ENCODE data around the gene ACKR1.

ACKR1 gene

DNA sequence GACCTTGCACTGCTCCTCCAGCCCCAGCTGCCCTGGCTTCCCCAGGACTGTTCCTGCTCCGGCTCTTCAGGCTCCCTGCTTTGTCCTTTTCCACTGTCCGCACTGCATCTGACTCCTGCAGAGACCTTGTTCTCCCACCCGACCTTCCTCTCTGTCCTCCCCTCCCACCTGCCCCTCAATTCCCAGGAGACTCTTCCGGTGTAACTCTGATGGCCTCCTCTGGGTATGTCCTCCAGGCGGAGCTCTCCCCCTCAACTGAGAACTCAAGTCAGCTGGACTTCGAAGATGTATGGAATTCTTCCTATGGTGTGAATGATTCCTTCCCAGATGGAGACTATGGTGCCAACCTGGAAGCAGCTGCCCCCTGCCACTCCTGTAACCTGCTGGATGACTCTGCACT is 550 bp downstream of the ACKR1 start:
- peaks cover 16% of the 10 kb centered on the region for H3K4me1 ChIP-seq (ENCODE audit: control insufficient read depth, insufficient read depth, low read length)
- H3K36me3 ChIP-seq (ENCODE audit: control insufficient read depth, insufficient read depth, low read length) = no peaks in the 10 kb centered on the region
- no peak overlapping the region for H3K4me3 ChIP-seq (ENCODE audit: insufficient read depth, low read depth, low read length)
- no peak overlapping the region for H3K27ac ChIP-seq (ENCODE audit: insufficient read depth, low read depth, low read length, poor library complexity, severe bottlenecking)
- WGBS, 2 experiments = 56% methylated on average over 6 of the region's 6 CpGs
- H3K27me3 ChIP-seq (ENCODE audit: control insufficient read depth, insufficient read depth, low read length, poor library complexity, severe bottlenecking) = no peaks in the 10 kb centered on the region
- H3K9me3 ChIP-seq (ENCODE audit: control insufficient read depth, low read length) = no peaks in the 10 kb centered on the region

DNA sequence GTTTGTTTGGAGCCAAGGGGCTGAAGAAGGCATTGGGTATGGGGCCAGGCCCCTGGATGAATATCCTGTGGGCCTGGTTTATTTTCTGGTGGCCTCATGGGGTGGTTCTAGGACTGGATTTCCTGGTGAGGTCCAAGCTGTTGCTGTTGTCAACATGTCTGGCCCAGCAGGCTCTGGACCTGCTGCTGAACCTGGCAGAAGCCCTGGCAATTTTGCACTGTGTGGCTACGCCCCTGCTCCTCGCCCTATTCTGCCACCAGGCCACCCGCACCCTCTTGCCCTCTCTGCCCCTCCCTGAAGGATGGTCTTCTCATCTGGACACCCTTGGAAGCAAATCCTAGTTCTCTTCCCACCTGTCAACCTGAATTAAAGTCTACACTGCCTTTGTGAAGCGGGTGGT is 1.4 kb downstream of the ACKR1 start:
- 92 to 94% methylated on average over 4 of the region's 4 CpGs for WGBS, 2 experiments
- Histone ChIP-seq H3K4me1 (ENCODE audit: control insufficient read depth, insufficient read depth, low read length) (peaks cover 16% of the 10 kb centered on the region), H3K9me3 (ENCODE audit: control insufficient read depth, low read length) (no peaks in the 10 kb centered on the region), H3K36me3 (ENCODE audit: control insufficient read depth, insufficient read depth, low read length) (no peaks in the 10 kb centered on the region), H3K27me3 (ENCODE audit: control insufficient read depth, insufficient read depth, low read length, poor library complexity, severe bottlenecking) (no peaks in the 10 kb centered on the region), H3K27ac (ENCODE audit: insufficient read depth, low read depth, low read length, poor library complexity, severe bottlenecking) (no peak overlapping the region), H3K4me3 (ENCODE audit: insufficient read depth, low read depth, low read length) (no peak overlapping the region)

DNA sequence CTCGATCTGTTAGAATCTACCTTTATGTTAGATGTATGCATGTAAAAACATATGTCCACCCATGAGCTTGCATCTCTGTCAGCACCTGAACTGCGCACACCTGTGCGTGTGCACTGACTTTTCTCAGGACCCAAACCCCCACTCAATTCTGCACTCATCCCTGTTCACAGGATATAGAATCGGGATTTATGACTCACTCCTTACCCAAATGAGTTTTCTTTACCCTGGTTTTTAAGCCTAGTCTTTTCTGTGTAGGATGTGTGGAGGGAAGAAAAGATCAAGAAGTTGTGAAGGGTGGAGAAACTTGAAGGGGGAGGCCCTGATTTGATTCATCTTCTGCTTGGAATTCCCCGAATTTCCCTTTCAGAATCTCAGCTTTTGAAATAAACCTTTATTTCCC is 2.4 kb downstream of the ACKR1 start:
- 90 to 94% methylated on average over 4 to 5 of the region's 5 CpGs for WGBS, 2 experiments
- no peak overlapping the region for H3K4me3 ChIP-seq (ENCODE audit: insufficient read depth, low read depth, low read length)
- H3K4me1 ChIP-seq (ENCODE audit: control insufficient read depth, insufficient read depth, low read length) = peaks cover 8% of the 10 kb centered on the region
- H3K9me3 ChIP-seq (ENCODE audit: control insufficient read depth, low read length) = no peaks in the 10 kb centered on the region
- H3K27me3 ChIP-seq (ENCODE audit: control insufficient read depth, insufficient read depth, low read length, poor library complexity, severe bottlenecking) = no peaks in the 10 kb centered on the region
- H3K27ac ChIP-seq (ENCODE audit: insufficient read depth, low read depth, low read length, poor library complexity, severe bottlenecking) = no peak overlapping the region
- H3K36me3 ChIP-seq (ENCODE audit: control insufficient read depth, insufficient read depth, low read length) = no peaks in the 10 kb centered on the region

DNA sequence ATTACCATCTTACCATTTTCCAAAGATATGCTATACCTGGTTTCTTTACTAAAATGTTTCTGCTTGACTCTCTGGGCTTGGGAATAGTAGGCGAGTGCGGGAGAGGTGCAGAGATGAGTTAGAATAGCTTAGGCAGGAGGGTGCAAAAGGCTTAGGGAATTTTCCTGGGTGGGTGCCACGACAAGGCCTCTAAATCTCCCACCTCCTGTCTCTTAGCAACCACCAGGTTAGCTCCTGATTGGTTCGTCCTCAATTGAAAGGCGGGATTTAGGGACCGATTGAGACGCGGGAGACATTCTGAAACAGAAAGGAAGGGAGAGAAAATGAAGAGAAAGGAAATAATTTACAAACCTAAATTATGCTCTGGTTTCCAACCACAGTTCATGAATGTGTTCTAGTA is 3.1 kb downstream of the ACKR1 start:
- Histone ChIP-seq H3K27me3 (ENCODE audit: control insufficient read depth, insufficient read depth, low read length, poor library complexity, severe bottlenecking) (no peaks in the 10 kb centered on the region), H3K4me1 (ENCODE audit: control insufficient read depth, insufficient read depth, low read length) (peaks cover 8% of the 10 kb centered on the region), H3K36me3 (ENCODE audit: control insufficient read depth, insufficient read depth, low read length) (no peaks in the 10 kb centered on the region), H3K27ac (ENCODE audit: insufficient read depth, low read depth, low read length, poor library complexity, severe bottlenecking) (no peak overlapping the region), H3K9me3 (ENCODE audit: control insufficient read depth, low read length) (no peaks in the 10 kb centered on the region), H3K4me3 (ENCODE audit: insufficient read depth, low read depth, low read length) (no peak overlapping the region)
- WGBS, 2 experiments = 37 to 50% methylated on average over 3 to 8 of the region's 8 CpGs

DNA sequence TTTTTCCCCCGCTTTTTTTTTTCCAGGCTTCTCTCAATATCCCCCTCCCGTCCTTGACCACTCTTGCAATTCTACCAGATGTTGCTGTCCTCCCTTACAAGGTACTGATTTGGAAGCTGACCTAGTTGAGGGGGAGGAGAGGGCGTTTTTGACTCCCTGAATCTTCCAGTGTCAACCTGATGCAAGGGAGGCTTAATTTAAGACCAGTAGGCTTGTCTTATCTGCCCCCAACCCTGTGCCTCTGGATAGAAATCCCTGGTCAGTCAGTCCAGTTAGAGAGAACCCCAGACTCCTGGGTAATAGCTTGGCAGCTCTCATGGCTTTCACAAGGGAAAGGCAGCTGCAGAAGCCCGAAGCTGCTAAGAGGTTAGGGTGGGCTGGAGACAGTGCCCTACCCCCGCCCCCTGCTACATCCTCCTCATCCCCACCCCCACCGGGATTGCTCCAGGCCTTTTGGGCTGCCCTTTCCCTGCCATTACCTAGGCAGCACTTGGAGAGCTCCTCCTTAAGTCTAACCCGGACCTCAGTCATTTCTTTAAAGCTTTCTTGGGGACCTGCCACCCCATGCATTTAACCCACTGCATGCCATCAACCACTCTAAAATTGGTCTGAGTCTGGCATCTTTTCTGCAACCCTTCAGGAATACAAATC is 3.6 kb downstream of the ACKR1 start:
- no peak overlapping the region for H3K4me3 ChIP-seq (ENCODE audit: insufficient read depth, low read depth, low read length)
- H3K4me1 ChIP-seq (ENCODE audit: control insufficient read depth, insufficient read depth, low read length) = peaks cover 8% of the 10 kb centered on the region
- no peaks in the 10 kb centered on the region for H3K36me3 ChIP-seq (ENCODE audit: control insufficient read depth, insufficient read depth, low read length)
- WGBS, 2 experiments = 9 to 18% methylated on average over 6 of the region's 7 CpGs
- no peaks in the 10 kb centered on the region for H3K9me3 ChIP-seq (ENCODE audit: control insufficient read depth, low read length)
- H3K27me3 ChIP-seq (ENCODE audit: control insufficient read depth, insufficient read depth, low read length, poor library complexity, severe bottlenecking) = no peaks in the 10 kb centered on the region
- no peak overlapping the region for H3K27ac ChIP-seq (ENCODE audit: insufficient read depth, low read depth, low read length, poor library complexity, severe bottlenecking)

DNA sequence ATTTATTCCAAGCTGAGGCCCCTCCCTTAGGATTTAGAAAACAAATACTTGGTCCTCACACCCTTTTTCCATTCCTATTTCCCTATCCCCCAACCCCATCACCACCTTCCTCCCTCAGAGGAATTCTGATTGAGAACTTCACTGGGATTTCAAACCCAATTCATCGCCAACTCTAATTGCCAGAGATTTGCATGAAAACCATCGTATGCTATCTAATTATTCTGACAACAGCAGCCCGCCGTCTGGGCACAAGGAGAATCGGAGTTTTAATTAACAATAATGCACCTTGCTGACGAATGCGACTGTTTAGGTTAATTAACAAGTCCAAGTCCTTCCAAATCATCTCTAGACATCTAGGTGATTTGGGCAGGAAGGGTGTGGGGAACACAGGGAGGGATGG is 4.4 kb downstream of the ACKR1 start:
- H3K27me3 ChIP-seq (ENCODE audit: control insufficient read depth, insufficient read depth, low read length, poor library complexity, severe bottlenecking) = no peaks in the 10 kb centered on the region

DNA sequence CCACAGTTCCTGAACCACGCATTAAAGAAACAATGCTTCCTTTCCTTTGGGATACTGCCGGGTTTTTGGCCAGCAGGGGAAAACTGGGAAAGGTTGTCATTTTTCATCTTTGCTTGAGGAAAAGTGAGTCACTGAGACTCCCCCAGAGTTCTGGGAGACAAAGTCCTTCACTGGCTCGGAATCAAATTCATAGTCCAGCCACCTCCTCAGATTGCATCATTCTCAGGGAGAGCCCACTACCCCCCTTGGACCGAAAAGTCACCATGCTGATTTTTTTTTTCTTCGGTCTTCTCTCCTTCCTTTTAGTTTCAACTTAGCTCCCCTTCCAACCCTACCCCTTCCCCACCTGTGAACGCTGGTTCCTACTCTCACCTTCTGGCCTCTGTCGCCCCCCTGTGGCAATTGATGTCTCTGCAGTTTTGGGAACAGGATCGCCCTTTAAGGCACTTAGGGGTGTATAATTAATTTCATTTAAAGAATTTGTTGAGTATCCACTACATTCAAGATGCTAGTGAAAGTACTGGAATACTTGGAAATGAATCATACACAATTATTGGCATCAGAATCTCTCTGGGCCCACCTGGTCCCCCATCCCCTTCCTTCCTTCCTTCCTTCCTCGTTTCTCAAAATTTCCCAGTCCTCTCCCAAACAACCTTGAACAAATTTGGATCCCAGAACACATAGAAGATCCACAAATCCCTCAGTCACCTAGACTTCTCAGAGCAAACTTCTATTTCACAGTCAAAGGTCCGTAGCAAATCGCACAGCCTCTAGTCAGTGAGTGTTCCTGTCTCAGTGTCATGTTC is 6.9 kb downstream of the ACKR1 start:
- no peaks in the 10 kb centered on the region for H3K9me3 ChIP-seq (ENCODE audit: control insufficient read depth, low read length)
- H3K36me3 ChIP-seq (ENCODE audit: control insufficient read depth, insufficient read depth, low read length) = no peaks in the 10 kb centered on the region
- H3K4me1 ChIP-seq (ENCODE audit: control insufficient read depth, insufficient read depth, low read length) = peaks cover 8% of the 10 kb centered on the region
- no peaks in the 10 kb centered on the region for H3K27me3 ChIP-seq (ENCODE audit: control insufficient read depth, insufficient read depth, low read length, poor library complexity, severe bottlenecking)
- H3K4me3 ChIP-seq (ENCODE audit: insufficient read depth, low read depth, low read length) = no peak overlapping the region
- H3K27ac ChIP-seq (ENCODE audit: insufficient read depth, low read depth, low read length, poor library complexity, severe bottlenecking) = no peak overlapping the region
- WGBS, 2 experiments = 43 to 47% methylated on average over 9 to 10 of the region's 11 CpGs

More for the DNA sequence above, 4.4 kb downstream of the ACKR1 start:
- Histone ChIP-seq H3K4me1 (ENCODE audit: control insufficient read depth, insufficient read depth, low read length) (peaks cover 8% of the 10 kb centered on the region), H3K36me3 (ENCODE audit: control insufficient read depth, insufficient read depth, low read length) (no peaks in the 10 kb centered on the region), H3K27ac (ENCODE audit: insufficient read depth, low read depth, low read length, poor library complexity, severe bottlenecking) (no peak overlapping the region), H3K4me3 (ENCODE audit: insufficient read depth, low read depth, low read length) (no peak overlapping the region), H3K9me3 (ENCODE audit: control insufficient read depth, low read length) (no peaks in the 10 kb centered on the region)
- WGBS, 2 experiments = 91 to 93% methylated on average over 7 of the region's 7 CpGs

DNA sequence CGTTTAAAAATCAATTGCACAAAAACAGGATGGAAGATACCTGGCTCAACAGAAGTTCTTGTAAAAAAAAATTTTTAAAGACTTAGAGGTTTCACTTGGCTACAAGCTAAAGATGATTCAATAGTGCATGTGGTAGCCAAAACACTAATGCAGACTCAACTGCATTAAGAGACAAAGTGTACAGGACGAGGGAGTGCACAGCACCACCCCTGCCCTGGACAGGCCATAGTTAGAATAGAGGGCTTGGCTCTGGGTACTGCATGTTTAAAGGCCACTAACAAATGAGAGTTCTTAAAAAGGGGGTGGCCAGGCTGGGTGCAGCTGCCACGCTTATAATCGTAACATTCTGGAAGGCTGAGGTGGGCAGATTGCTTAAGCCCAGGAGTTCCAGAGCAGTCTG is 7.9 kb downstream of the ACKR1 start:
- WGBS, 2 experiments = 83 to 93% methylated on average over 4 of the region's 4 CpGs
- no peaks in the 10 kb centered on the region for H3K27me3 ChIP-seq (ENCODE audit: control insufficient read depth, insufficient read depth, low read length, poor library complexity, severe bottlenecking)

DNA sequence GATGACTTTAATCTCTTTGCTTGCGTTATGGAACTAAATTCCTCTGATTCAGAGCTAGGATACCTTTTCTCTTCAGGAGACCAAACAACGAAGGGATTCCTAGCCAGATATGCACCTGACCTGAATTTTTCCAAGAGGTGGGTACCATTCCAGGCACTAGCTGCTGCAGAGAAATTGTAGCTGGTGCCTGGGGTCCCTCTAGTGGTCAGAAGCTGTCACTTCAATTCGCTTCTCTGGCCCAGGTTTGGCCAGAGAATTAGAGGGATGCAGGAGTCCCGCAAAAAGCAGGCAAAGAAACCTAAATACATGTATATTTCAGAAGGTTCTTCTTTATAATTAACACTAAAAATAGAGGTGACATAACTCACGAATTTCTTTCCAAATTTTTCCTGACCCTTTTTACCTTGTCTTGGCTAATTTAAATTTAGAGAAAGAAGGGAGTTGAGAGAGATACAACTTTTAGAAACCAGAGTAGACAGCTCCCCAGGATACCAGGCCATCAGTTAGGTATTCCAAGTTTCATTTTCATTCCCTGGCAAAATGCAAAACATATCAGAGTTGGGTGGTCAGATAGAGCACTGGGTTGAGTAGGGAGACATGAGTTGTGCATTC is 9.6 kb downstream of the ACKR1 start:
- no peak overlapping the region for H3K4me3 ChIP-seq (ENCODE audit: insufficient read depth, low read depth, low read length)
- H3K36me3 ChIP-seq (ENCODE audit: control insufficient read depth, insufficient read depth, low read length) = no peaks in the 10 kb centered on the region
- H3K4me1 ChIP-seq (ENCODE audit: control insufficient read depth, insufficient read depth, low read length) = peaks cover 3% of the 10 kb centered on the region
- WGBS, 2 experiments = 5 to 9% methylated on average over 4 of the region's 5 CpGs
- H3K27ac ChIP-seq (ENCODE audit: insufficient read depth, low read depth, low read length, poor library complexity, severe bottlenecking) = no peak overlapping the region
- H3K9me3 ChIP-seq (ENCODE audit: control insufficient read depth, low read length) = no peaks in the 10 kb centered on the region
- H3K27me3 ChIP-seq (ENCODE audit: control insufficient read depth, insufficient read depth, low read length, poor library complexity, severe bottlenecking) = no peaks in the 10 kb centered on the region

More for the DNA sequence above, 7.9 kb downstream of the ACKR1 start:
- H3K9me3 ChIP-seq (ENCODE audit: control insufficient read depth, low read length) = no peaks in the 10 kb centered on the region
- no peak overlapping the region for H3K4me3 ChIP-seq (ENCODE audit: insufficient read depth, low read depth, low read length)
- peaks cover 8% of the 10 kb centered on the region for H3K4me1 ChIP-seq (ENCODE audit: control insufficient read depth, insufficient read depth, low read length)
- H3K27ac ChIP-seq (ENCODE audit: insufficient read depth, low read depth, low read length, poor library complexity, severe bottlenecking) = no peak overlapping the region
- no peaks in the 10 kb centered on the region for H3K36me3 ChIP-seq (ENCODE audit: control insufficient read depth, insufficient read depth, low read length)
